Liver (tissue), 9 donors: Measurements from ENCODE around the gene DOCK2. TPM values are rescaled to one million over a fixed set of nuclear protein-coding genes. Genes with fewer than 3 reads are reported as not detected.

Experiments used
- DNase-seq: peaks from one replicate; pipeline ENCODE4 v3.0.0-alpha.2; 2017; ENCODE audit warnings: low spot score
- H3K27ac ChIP-seq, 2 donors: one replicate each; pipeline ENCODE4 v1.7.0; 2013; ENCODE audit warnings: inconsistent platforms in 2 of 2, low read length in 2 of 2, control low read depth in 1 of 2, low read depth in 1 of 2, mild to moderate bottlenecking in 1 of 2
- H3K27me3 ChIP-seq, 4 donors: one replicate each; pipeline versions ENCODE4 v1.6.1 to v1.7.0; 2013; ENCODE audit warnings: low read length in 3 of 4, inconsistent platforms in 1 of 4, mild to moderate bottlenecking in 1 of 4, moderate library complexity in 1 of 4; ENCODE audit not compliant: control insufficient read depth in 4 of 4, insufficient read depth in 4 of 4
- H3K36me3 ChIP-seq, 4 donors: one replicate each; pipeline versions ENCODE4 v1.6.1 to v1.7.0; 2013; ENCODE audit warnings: low read length in 3 of 4, mild to moderate bottlenecking in 3 of 4, low read depth in 1 of 4, moderate library complexity in 1 of 4; ENCODE audit not compliant: control insufficient read depth in 4 of 4, insufficient read depth in 3 of 4
- H3K4me1 ChIP-seq, 4 donors: one replicate each; pipeline versions ENCODE4 v1.6.1 to v1.7.0; 2013; ENCODE audit warnings: low read length in 3 of 4, mild to moderate bottlenecking in 3 of 4, moderate library complexity in 1 of 4; ENCODE audit not compliant: control insufficient read depth in 4 of 4, insufficient read depth in 4 of 4
- H3K4me3 ChIP-seq, 3 donors: one replicate each; pipeline versions ENCODE4 v1.6.1 to v1.7.0; 2013; ENCODE audit warnings: low read length in 3 of 3, control low read depth in 1 of 3, low read depth in 1 of 3, mild to moderate bottlenecking in 1 of 3
- H3K9ac ChIP-seq, 2 donors: one replicate each; pipeline ENCODE4 v1.7.0; 2013; ENCODE audit warnings: low read length in 2 of 2, mild to moderate bottlenecking in 2 of 2, moderate library complexity in 2 of 2, control low read depth in 1 of 2, low read depth in 1 of 2
- H3K9me3 ChIP-seq, 4 donors: one replicate each; pipeline versions ENCODE4 v1.6.1 to v1.7.0; 2013; ENCODE audit warnings: low read length in 3 of 4; ENCODE audit not compliant: control insufficient read depth in 4 of 4
- ATF3 ChIP-seq: IDR thresholded peaks from 2 replicates; pipeline ENCODE4 v1.6.1; 2016; ENCODE audit warnings: antibody characterized with exemption
- CTCF ChIP-seq: fragments of 150-350 bp; IDR thresholded peaks from 2 replicates; pipeline ENCODE4 v1.5.1; 2017; ENCODE audit warnings: improper control_type of control experiment, low read depth, low read length; ENCODE audit not compliant: missing input control
- EGR1 ChIP-seq, 2 donors: IDR thresholded peaks; 2 replicates each; pipeline ENCODE4 v1.6.1; 2016 to 2018; ENCODE audit warnings: antibody characterized with exemption in 2 of 2, low read depth in 2 of 2
- FOXA1 ChIP-seq: IDR thresholded peaks from 2 replicates; pipeline ENCODE4 v1.6.1; 2016; ENCODE audit warnings: antibody characterized with exemption
- FOXA2 ChIP-seq: IDR thresholded peaks from 2 replicates; pipeline ENCODE4 v1.6.1; 2016; ENCODE audit warnings: antibody characterized with exemption
- GABPA ChIP-seq, 2 donors: IDR thresholded peaks in 1 of 2; conservative IDR thresholded peaks in 1 of 2; 2 replicates each; pipeline ENCODE4 v1.6.1; 2016; ENCODE audit warnings: antibody characterized with exemption in 2 of 2, mild to moderate bottlenecking in 1 of 2, moderate library complexity in 1 of 2
- HNF4A ChIP-seq, 2 donors: conservative IDR thresholded peaks; 2 replicates each; pipeline ENCODE4 v1.6.1; 2016; ENCODE audit warnings: antibody characterized with exemption in 2 of 2, mild to moderate bottlenecking in 2 of 2
- HNF4G ChIP-seq: IDR thresholded peaks from 2 replicates; pipeline ENCODE4 v1.6.1; 2016; ENCODE audit warnings: antibody characterized with exemption
- JUND ChIP-seq, 2 donors: IDR thresholded peaks; 2 replicates each; pipeline ENCODE4 v1.6.1; 2016; ENCODE audit warnings: antibody characterized with exemption in 2 of 2
- MAX ChIP-seq: IDR thresholded peaks from 2 replicates; pipeline ENCODE4 v1.6.1; 2016; ENCODE audit warnings: antibody characterized with exemption
- NR2F2 ChIP-seq: IDR thresholded peaks from 2 replicates; pipeline ENCODE4 v1.6.1; 2016; ENCODE audit warnings: antibody characterized with exemption
- RAD21 ChIP-seq, 2 donors: IDR thresholded peaks; 2 replicates each; pipeline ENCODE4 v1.6.1; 2016; ENCODE audit warnings: antibody characterized with exemption in 2 of 2, mild to moderate bottlenecking in 2 of 2
- REST ChIP-seq: IDR thresholded peaks from 2 replicates; pipeline ENCODE4 v1.6.1; 2016; ENCODE audit warnings: antibody characterized with exemption, mild to moderate bottlenecking
- RXRA ChIP-seq, 2 donors: IDR thresholded peaks; 2 replicates each; pipeline ENCODE4 v1.6.1; 2017 to 2018; ENCODE audit warnings: antibody characterized with exemption in 2 of 2, mild to moderate bottlenecking in 1 of 2
- SP1 ChIP-seq: IDR thresholded peaks from 2 replicates; pipeline ENCODE4 v1.6.1; 2018; ENCODE audit warnings: antibody characterized with exemption, mild to moderate bottlenecking
- TAF1 ChIP-seq: conservative IDR thresholded peaks from 2 replicates; pipeline ENCODE4 v1.6.1; 2016; ENCODE audit warnings: antibody characterized with exemption, mild to moderate bottlenecking
- YY1 ChIP-seq: IDR thresholded peaks from 2 replicates; pipeline ENCODE4 v1.6.1; 2016; ENCODE audit warnings: antibody characterized with exemption, mild to moderate bottlenecking
- ZBTB33 ChIP-seq: IDR thresholded peaks from 2 replicates; pipeline ENCODE4 v1.6.1; 2016; ENCODE audit warnings: antibody characterized with exemption
- polyA plus RNA-seq, 2 donors: library from polyadenylated mRNA; stranded (reverse) in 1 of 2; unstranded in 1 of 2; fragments of 200-250 nt in 1 of 2; fragments of >200 nt in 1 of 2; fragmentation: Nextera tagmentation in 1 of 2; extraction: Ambion mirVana in 1 of 2; gene quantifications; one replicate each; pipeline versions ENCODE4 v1.2.1 to v1.2.3, GENCODE V29; 2013 to 2015
- total RNA-seq, 2 donors: library from RNA; depleted of rRNA; stranded (reverse); fragments of >200 nt; gene quantifications; one replicate each; pipeline ENCODE4 v1.2.3, GENCODE V29; 2014
- donor health status: healthy.
- donor health status: healthy.
- donor health status: healthy.
- donor health status: healthy.
- donor health status: healthy.

DOCK2 gene
- total and polyA plus RNA-seq, 4 donors: 2.3 to 26.6 (median 8.2) TPM

- DNase-seq: no peak
- Histone ChIP-seq H3K4me3 (no peak overlapping the region), H3K9ac (no peak overlapping the region), H3K36me3 (no peaks in the 10 kb centered on the region), H3K27ac (no peak overlapping the region), H3K27me3 (peaks cover 0 to 2% (median 0%) of the 10 kb centered on the region in 4 donors), H3K9me3 (no peaks in the 10 kb centered on the region), H3K4me1 (no peaks in the 10 kb centered on the region)
- TF ChIP-seq HNF4A (conservative IDR thresholded peaks at IDR 0.05) (no peak), EGR1 (IDR thresholded peaks at IDR 0.05; ENCODE audit: low read depth in 2 of 2) (no peak), REST (no peak), RXRA (IDR thresholded peaks at IDR 0.05) (no peak), SP1 (no peak), FOXA1 (no peak), FOXA2 (no peak), HNF4G (no peak), GABPA (IDR thresholded peaks at IDR 0.05 in 1 of 2, conservative IDR thresholded peaks at IDR 0.05 in 1 of 2) (no peak), CTCF (no peak), ZBTB33 (no peak), JUND (IDR thresholded peaks at IDR 0.05) (no peak), MAX (no peak), NR2F2 (no peak), RAD21 (IDR thresholded peaks at IDR 0.05) (no peak), TAF1 (no peak)
These were observed 121.8 kb downstream of the DOCK2 start for GRCh38 chr5:169758886-169759285.

GRCh38 chr5:169760229-169760628 lies 123.2 kb downstream of the DOCK2 start:
- Histone ChIP-seq H3K9ac (no peak overlapping the region), H3K4me1 (no peaks in the 10 kb centered on the region), H3K9me3 (no peaks in the 10 kb centered on the region), H3K27ac (no peak overlapping the region), H3K36me3 (no peaks in the 10 kb centered on the region), H3K27me3 (peaks cover 0 to 2% (median 0%) of the 10 kb centered on the region in 4 donors), H3K4me3 (no peak overlapping the region)
- no peak for DNase-seq
- TF ChIP-seq YY1 (no peak), SP1 (no peak), RAD21 (IDR thresholded peaks at IDR 0.05) (no peak), RXRA (IDR thresholded peaks at IDR 0.05) (no peak), FOXA2 (no peak), REST (no peak), HNF4A (conservative IDR thresholded peaks at IDR 0.05) (no peak), JUND (IDR thresholded peaks at IDR 0.05) (no peak), CTCF (no peak), NR2F2 (no peak), FOXA1 (no peak), HNF4G (no peak), EGR1 (IDR thresholded peaks at IDR 0.05; ENCODE audit: low read depth in 2 of 2) (no peak), GABPA (IDR thresholded peaks at IDR 0.05 in 1 of 2, conservative IDR thresholded peaks at IDR 0.05 in 1 of 2) (no peak), ATF3 (no peak)
